ENCODE measurements around the gene CLDN20. TPM values are rescaled to one million over a fixed set of nuclear protein-coding genes. Genes with fewer than 3 reads are reported as not detected.

CLDN20 gene
- total RNA-seq, 2 donors from 2014 or later: not detected

GRCh38 chr6:155297669-155298068, 33.9 kb downstream of the CLDN20 start:
- peaks cover 3% of the 10 kb centered on the region for H3K36me3 ChIP-seq
- no peak overlapping the region for H3K27ac ChIP-seq
- ATAC-seq (ENCODE audit: insufficient number of reproducible peaks, low FRiP score, low read depth) (no peak), DNase-seq (ENCODE audit: low spot score) (no peak)
- H3K4me1 ChIP-seq (ENCODE audit: control insufficient read depth in 1 of 2, low read depth in 2 of 2): no peaks in the 10 kb centered on the region
- no peaks in the 10 kb centered on the region for H3K9me3 ChIP-seq
- no peak overlapping the region for H3K4me3 ChIP-seq
- H3K27me3 ChIP-seq (replicated peaks; ENCODE audit: insufficient read depth): no peaks in the 10 kb centered on the region
- no peak for TF ChIP-seq CTCF (IDR thresholded peaks at IDR 0.05)

- DNase-seq (ENCODE audit: low spot score) (no peak), ATAC-seq (ENCODE audit: insufficient number of reproducible peaks, low FRiP score, low read depth) (no peak)
- no peaks in the 10 kb centered on the region for H3K9me3 ChIP-seq
- no peak overlapping the region for H3K27ac ChIP-seq
- no peak for TF ChIP-seq CTCF (IDR thresholded peaks at IDR 0.05)
- H3K36me3 ChIP-seq: no peaks in the 10 kb centered on the region
- H3K27me3 ChIP-seq (replicated peaks; ENCODE audit: insufficient read depth): no peaks in the 10 kb centered on the region
- no peak overlapping the region for H3K4me3 ChIP-seq
- H3K4me1 ChIP-seq (ENCODE audit: control insufficient read depth in 1 of 2, low read depth in 2 of 2): no peaks in the 10 kb centered on the region
Observed at GRCh38 chr6:155301867-155302266, 38.1 kb downstream of the CLDN20 start.

GRCh38 chr6:155303361-155303870, 39.6 kb downstream of the CLDN20 start:
- Histone ChIP-seq H3K4me1 (ENCODE audit: control insufficient read depth in 1 of 2, low read depth in 2 of 2) (no peaks in the 10 kb centered on the region), H3K4me3 (no peak overlapping the region), H3K9me3 (no peaks in the 10 kb centered on the region), H3K27ac (no peak overlapping the region), H3K27me3 (replicated peaks; ENCODE audit: insufficient read depth) (no peaks in the 10 kb centered on the region), H3K36me3 (no peaks in the 10 kb centered on the region)
- ATAC-seq (ENCODE audit: insufficient number of reproducible peaks, low FRiP score, low read depth): no peak
- DNase-seq (ENCODE audit: low spot score): no peak
- no peak for TF ChIP-seq CTCF (IDR thresholded peaks at IDR 0.05)

- H3K27me3 ChIP-seq (replicated peaks; ENCODE audit: insufficient read depth): no peaks in the 10 kb centered on the region
- no peak for ATAC-seq (ENCODE audit: insufficient number of reproducible peaks, low FRiP score, low read depth)
- H3K36me3 ChIP-seq: peaks cover 3% of the 10 kb centered on the region
- TF ChIP-seq CTCF (IDR thresholded peaks at IDR 0.05): no peak
- H3K9me3 ChIP-seq: no peaks in the 10 kb centered on the region
- H3K4me1 ChIP-seq (ENCODE audit: control insufficient read depth in 1 of 2, low read depth in 2 of 2): peaks cover 0 to 4% of the 10 kb centered on the region in 2 donors
- no peak for DNase-seq (ENCODE audit: low spot score)
- H3K27ac ChIP-seq: no peak overlapping the region
- no peak overlapping the region for H3K4me3 ChIP-seq
Observed at GRCh38 chr6:155306958-155307357, 43.1 kb downstream of the CLDN20 start.

- peaks cover 3% of the 10 kb centered on the region for H3K36me3 ChIP-seq
- H3K27me3 ChIP-seq (replicated peaks; ENCODE audit: insufficient read depth): no peaks in the 10 kb centered on the region
- H3K4me1 ChIP-seq (ENCODE audit: control insufficient read depth in 1 of 2, low read depth in 2 of 2): peaks cover 0 to 10% of the 10 kb centered on the region in 2 donors
- no peak for ATAC-seq (ENCODE audit: insufficient number of reproducible peaks, low FRiP score, low read depth)
- H3K4me3 ChIP-seq: no peak overlapping the region
- H3K9me3 ChIP-seq: no peaks in the 10 kb centered on the region
- TF ChIP-seq CTCF (IDR thresholded peaks at IDR 0.05): no peak
- DNase-seq (ENCODE audit: low spot score): no peak
- H3K27ac ChIP-seq: no peak overlapping the region
Observed at GRCh38 chr6:155309150-155309549, 45.3 kb downstream of the CLDN20 start.

All from thoracic aorta (tissue), 2 donors.